HCT116 (cell line): Measurements from ENCODE around the gene ARHGAP10.

Experiments used
- CTCF ChIP-seq, 3 experiments: fragments of 200-600 bp in 1 of 3; sonication (generic) in 1 of 3; IDR thresholded peaks in 2 of 3; conservative IDR thresholded peaks in 1 of 3; 2 replicates each; pipeline ENCODE4 v1.5.1; 2012 to 2017; ENCODE audit warnings: low read depth in 2 of 3, low read length in 2 of 3, antibody characterized with exemption in 1 of 3, borderline replicate concordance in 1 of 3, control low read depth in 1 of 3, mild to moderate bottlenecking in 1 of 3, mixed read lengths in 1 of 3, mixed run types in 1 of 3, moderate library complexity in 1 of 3; ENCODE audit not compliant: insufficient read depth in 1 of 3
- EZH2 ChIP-seq: fragments of 200-600 bp; sonication (generic); IDR thresholded peaks from 2 replicates; pipeline ENCODE4 v1.6.1; 2017; ENCODE audit warnings: antibody characterized with exemption, mixed run types
- POLR2AphosphoS5 ChIP-seq: IDR thresholded peaks from 2 replicates; pipeline ENCODE4 v1.6.1; 2011; ENCODE audit warnings: mild to moderate bottlenecking, low read depth, low read length, moderate library complexity
- REST ChIP-seq: IDR thresholded peaks from 2 replicates; pipeline ENCODE4 v1.6.1; 2012; ENCODE audit warnings: low read depth
- YY1 ChIP-seq: IDR thresholded peaks from 2 replicates; pipeline ENCODE4 v1.6.1; 2011; ENCODE audit warnings: low read length, low read depth, moderate library complexity, mild to moderate bottlenecking; ENCODE audit not compliant: insufficient replicate concordance; ENCODE audit errors: extremely low read depth
- ZBTB33 ChIP-seq: IDR thresholded peaks from 2 replicates; pipeline ENCODE4 v1.6.1; 2011; ENCODE audit warnings: mild to moderate bottlenecking, low read length, moderate library complexity; ENCODE audit not compliant: insufficient replicate concordance; ENCODE audit errors: extremely low read depth

GRCh38 chr4:147802346-147802745, 70.5 kb downstream of the ARHGAP10 start:
- TF ChIP-seq YY1 (no peak), ZBTB33 (no peak), CTCF (IDR thresholded peaks at IDR 0.05 in 2 of 3, conservative IDR thresholded peaks at IDR 0.05 in 1 of 3; ENCODE audit: borderline replicate concordance in 1 of 3, insufficient read depth in 1 of 3, low read depth in 2 of 3, low read length in 2 of 3) (no peak), EZH2 (no peak), REST (no peak), POLR2AphosphoS5 (no peak)
